Rectal smooth muscle tissue (tissue), 1 donor: ENCODE results near the gene KCTD10.

Experiments used
- H3K27ac ChIP-seq: one replicate; pipeline ENCODE4 v1.7.0; 2013; ENCODE audit warnings: low read depth, low read length, inconsistent platforms
- H3K27me3 ChIP-seq: one replicate; pipeline ENCODE4 v1.7.0; 2013; ENCODE audit warnings: low read length; ENCODE audit not compliant: control insufficient read depth, insufficient read depth
- H3K36me3 ChIP-seq: one replicate; pipeline ENCODE4 v1.7.0; 2013; ENCODE audit warnings: low read length; ENCODE audit not compliant: control insufficient read depth, insufficient read depth
- H3K4me1 ChIP-seq: one replicate; pipeline ENCODE4 v1.7.0; 2013; ENCODE audit warnings: low read length; ENCODE audit not compliant: control insufficient read depth, insufficient read depth
- H3K4me3 ChIP-seq: one replicate; pipeline ENCODE4 v1.7.0; 2013; ENCODE audit warnings: low read length
- H3K9ac ChIP-seq: one replicate; pipeline ENCODE4 v1.7.0; 2013; ENCODE audit warnings: low read length

KCTD10 gene

DNA sequence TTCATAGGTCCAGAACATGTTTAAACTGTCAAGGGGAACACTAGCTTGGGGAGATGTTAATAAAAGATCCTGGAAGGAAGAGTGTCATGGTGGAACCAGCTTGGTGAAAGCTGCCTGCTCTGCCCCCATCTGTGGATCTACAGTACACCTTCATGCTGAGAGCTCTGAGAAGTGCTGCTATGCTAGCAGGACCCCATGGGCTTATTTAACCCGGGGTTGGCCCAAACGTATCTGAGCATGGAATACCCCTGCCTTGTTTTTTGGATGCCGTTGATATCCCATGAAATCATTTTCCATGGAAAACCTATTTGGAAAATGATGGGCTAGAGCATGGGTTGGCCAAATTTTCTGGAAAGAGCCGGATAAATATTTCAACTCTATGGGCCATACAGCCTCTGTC, 14.6 kb upstream of the KCTD10 start:
- H3K9ac ChIP-seq, result no peak overlapping the region
- H3K36me3 ChIP-seq, result peaks cover 50% of the 10 kb centered on the region

DNA sequence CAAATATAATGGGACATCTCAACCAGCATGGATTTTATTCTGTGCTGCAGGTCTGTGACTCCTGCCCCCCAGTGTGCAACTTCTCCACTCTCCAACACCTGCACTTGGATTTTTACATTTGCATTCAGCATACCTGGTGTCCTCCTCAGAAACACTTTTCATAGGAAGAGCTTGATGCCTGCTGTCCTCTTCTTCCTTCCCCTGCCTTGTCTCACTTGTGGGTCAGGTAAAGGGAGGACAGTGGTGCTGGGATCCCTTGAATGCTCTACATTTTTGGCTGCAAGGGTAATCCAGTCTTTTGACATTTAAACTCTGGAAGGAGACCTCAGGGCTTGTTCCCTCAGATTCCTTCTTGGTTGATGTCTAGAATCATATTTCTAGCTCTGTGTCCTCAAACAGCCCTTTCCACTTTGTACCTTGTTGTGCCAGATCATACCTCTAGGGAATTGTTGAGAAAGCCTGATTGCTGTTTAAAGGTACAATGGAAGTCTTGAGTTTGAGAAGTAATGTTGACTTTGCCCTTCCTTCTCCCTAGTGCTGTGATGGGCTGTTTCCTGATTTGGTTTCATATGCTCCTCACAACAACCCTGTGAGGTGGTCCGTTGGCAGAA, 13.0 kb upstream of the KCTD10 start:
- H3K4me1 ChIP-seq, result no peaks in the 10 kb centered on the region
- H3K9ac ChIP-seq, result no peak overlapping the region
- no peak overlapping the region for H3K4me3 ChIP-seq
- no peaks in the 10 kb centered on the region for H3K27me3 ChIP-seq
- peaks cover 65% of the 10 kb centered on the region for H3K36me3 ChIP-seq
- H3K27ac ChIP-seq, result no peak overlapping the region

More for the DNA sequence above, 14.6 kb upstream of the KCTD10 start:
- Histone ChIP-seq H3K4me3 (no peak overlapping the region), H3K4me1 (no peaks in the 10 kb centered on the region), H3K27ac (no peak overlapping the region), H3K27me3 (no peaks in the 10 kb centered on the region)

DNA sequence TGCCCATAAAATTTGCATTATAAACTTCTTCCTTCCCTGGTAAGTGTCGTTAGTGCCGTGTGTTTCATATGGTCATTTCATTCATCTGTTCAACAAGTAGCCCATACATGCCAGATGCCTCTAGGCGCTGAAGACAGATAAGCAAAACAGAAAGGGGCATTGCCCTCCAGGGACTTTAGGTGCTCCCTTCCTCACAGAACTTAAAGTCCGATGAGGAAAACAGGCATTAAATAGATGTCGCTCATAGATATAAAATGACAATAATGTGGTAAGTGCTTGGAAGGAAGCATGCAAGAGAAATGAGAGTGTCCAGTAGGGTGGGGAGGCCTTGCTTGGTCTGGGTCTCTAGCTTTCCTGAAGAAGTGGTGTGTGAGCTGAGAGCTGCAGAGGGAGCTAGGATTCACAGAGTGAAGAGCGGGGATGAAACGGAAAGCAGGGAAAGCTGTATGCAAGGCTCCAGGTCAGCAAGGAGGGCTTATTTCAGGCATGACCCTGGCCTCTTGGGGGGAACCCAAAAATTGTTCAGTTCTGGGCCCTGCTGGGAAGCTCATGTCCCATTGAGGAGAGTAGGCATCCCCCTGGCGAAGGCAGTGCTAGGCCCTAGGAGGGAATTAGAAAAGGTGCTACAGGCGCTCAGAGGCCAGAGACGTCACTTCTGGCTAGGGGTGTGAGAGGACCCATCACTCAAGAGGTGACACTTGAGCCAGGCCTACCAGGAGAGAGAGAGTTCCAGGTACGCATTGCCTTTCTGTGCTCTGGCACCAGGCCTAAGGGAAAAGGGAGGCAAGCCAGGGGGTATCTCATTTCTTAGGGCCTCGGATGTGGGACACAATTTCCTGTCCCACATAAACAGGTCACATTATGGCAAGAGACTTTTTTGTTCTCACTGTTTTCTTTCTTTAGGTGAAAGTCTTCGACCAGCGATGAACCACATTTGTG, 12.2 kb upstream of the KCTD10 start:
- Histone ChIP-seq H3K27me3 (no peaks in the 10 kb centered on the region), H3K4me1 (no peaks in the 10 kb centered on the region), H3K4me3 (no peak overlapping the region), H3K9ac (no peak overlapping the region), H3K36me3 (peaks cover 68% of the 10 kb centered on the region), H3K27ac (no peak overlapping the region)

DNA sequence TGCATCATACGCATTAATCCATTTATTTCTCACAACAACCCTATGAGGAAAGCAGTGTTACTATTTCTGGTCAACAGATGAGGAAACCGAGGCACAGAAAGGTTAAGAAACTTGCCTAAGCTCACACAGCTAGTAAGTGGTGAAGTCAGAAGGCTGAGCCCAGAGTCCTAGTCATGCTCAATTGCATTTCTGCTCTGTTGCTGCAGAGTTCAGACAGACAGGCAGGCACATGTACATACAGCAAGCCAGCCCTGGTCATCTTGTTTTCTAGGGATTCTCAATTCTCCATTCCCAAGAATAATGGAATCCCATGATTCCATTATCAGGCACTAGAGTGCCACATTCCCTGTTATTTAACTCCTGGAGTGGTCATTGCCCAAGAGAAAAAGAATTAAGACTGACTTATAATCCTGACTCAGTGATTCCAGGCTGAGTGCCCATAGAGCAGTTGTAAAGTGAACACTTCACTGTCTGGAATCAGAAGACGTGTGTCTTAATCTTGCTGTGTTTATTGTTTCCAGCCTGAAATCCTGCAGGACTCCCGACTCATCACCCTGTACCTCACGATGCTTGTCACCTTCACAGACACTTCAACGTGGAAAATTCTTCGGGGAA, 11.1 kb upstream of the KCTD10 start:
- H3K9ac ChIP-seq, result no peak overlapping the region
- no peaks in the 10 kb centered on the region for H3K4me1 ChIP-seq
- H3K27ac ChIP-seq, result no peak overlapping the region
- H3K4me3 ChIP-seq, result no peak overlapping the region
- no peaks in the 10 kb centered on the region for H3K27me3 ChIP-seq
- peaks cover 73% of the 10 kb centered on the region for H3K36me3 ChIP-seq

DNA sequence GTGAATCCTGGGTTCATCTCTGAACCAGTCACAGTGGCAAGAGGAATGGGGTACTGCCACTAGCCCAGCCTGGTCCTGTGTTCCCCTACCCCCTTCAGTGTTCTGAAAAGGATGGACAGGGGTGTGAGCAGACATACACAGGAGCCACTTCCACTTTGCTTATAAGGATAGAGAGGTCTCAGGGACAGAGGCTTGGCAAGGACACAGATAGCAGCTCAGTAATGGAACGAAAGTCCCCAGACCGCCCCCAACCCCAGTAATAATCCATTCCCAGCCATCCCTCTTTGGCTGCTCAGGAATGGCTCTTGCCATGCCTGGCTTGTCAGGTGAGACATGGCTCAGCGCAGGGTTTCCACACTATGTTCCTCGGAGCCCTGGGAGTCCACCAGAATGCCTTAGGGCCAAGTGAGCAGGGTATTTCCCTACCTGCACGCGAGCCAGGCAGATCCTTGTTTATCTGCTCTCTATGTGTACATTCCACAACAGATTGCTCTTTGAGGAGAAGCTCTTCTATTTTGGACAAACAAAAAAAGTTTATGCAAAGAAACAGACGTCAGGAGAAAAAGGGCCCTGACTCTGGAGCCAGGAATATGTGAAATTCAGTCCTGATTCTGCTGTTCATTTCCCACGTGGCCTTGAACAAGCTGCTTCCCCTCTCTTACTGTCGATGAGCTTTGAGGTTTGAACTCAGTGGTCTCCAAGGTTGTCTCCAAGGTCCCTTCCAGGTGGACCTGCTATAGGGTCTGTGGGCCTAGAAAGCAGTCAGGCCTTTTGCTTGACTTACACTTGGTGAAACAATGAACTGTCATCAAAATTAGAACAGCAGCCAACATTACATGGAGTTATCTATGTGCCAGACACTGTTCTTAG, 10.3 kb upstream of the KCTD10 start:
- peaks cover 72% of the 10 kb centered on the region for H3K36me3 ChIP-seq
- no peak overlapping the region for H3K9ac ChIP-seq
- H3K27ac ChIP-seq, result no peak overlapping the region
- H3K4me1 ChIP-seq, result no peaks in the 10 kb centered on the region
- no peak overlapping the region for H3K4me3 ChIP-seq
- no peaks in the 10 kb centered on the region for H3K27me3 ChIP-seq

DNA sequence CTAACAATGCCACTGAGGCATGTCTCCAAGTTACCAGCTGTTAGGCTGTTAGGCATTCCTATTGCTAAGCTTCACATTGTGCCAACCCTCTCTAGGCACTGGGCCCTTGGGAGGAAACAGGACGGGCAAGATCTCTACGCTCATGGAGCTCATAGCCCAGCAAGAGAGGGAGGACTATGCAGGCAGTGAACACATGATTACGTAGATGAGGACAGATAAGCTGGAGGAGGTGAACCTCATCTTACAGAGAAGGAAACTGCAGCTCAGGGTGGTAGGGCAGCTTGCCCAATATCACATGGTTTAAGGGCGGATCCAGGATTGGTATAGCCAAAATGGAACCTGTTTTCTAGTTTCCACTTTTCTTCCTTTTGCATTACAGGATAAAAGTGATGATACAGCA, 8.1 kb upstream of the KCTD10 start:
- H3K36me3 ChIP-seq, result peaks cover 59% of the 10 kb centered on the region
- no peaks in the 10 kb centered on the region for H3K4me1 ChIP-seq
- H3K4me3 ChIP-seq, result no peak overlapping the region
- H3K9ac ChIP-seq, result no peak overlapping the region
- no peaks in the 10 kb centered on the region for H3K27me3 ChIP-seq
- H3K27ac ChIP-seq, result no peak overlapping the region

DNA sequence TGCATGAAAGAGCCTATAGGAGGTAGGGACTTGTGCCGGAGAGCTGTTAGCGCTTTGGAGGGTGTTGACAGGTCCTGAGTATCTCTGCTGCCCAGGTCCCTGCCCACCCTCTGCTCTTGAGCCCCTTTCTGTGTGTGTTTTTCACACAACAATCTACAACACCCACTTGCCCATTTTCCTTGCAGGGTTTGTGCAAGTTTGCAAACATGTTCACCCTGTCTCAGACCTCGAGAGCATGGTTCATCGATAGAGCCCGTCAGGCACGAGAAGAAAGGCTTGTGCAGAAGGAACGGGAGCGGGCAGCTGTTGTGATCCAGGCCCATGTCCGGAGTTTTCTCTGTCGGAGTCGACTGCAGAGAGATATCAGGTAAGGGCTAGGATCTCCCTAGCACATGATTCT, 6.2 kb upstream of the KCTD10 start:
- Histone ChIP-seq H3K4me1 (peaks cover 3% of the 10 kb centered on the region), H3K4me3 (no peak overlapping the region), H3K27me3 (no peaks in the 10 kb centered on the region), H3K27ac (no peak overlapping the region), H3K36me3 (peaks cover 42% of the 10 kb centered on the region), H3K9ac (no peak overlapping the region)

DNA sequence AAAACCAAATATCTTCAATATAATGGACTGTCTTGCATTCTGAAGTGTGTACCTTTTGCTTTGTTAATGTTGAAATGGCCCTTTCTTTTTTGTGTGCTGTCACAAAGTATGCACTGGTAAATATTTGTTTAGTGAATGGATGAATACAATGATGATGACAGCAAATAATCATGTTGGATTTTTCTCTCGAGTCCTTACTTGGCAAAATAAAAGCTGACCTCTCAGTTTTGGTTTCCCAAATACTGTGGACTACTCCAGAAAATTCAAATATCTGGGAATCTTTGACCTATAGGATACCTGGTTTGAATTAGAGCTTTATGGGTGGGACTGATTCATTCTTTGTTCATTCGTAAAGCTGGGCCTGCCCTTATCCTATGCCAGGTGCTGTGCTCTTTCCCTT, 5.8 kb upstream of the KCTD10 start:
- H3K27ac ChIP-seq, result no peak overlapping the region
- peaks cover 3% of the 10 kb centered on the region for H3K4me1 ChIP-seq
- H3K9ac ChIP-seq, result no peak overlapping the region
- peaks cover 38% of the 10 kb centered on the region for H3K36me3 ChIP-seq
- no peak overlapping the region for H3K4me3 ChIP-seq
- no peaks in the 10 kb centered on the region for H3K27me3 ChIP-seq

DNA sequence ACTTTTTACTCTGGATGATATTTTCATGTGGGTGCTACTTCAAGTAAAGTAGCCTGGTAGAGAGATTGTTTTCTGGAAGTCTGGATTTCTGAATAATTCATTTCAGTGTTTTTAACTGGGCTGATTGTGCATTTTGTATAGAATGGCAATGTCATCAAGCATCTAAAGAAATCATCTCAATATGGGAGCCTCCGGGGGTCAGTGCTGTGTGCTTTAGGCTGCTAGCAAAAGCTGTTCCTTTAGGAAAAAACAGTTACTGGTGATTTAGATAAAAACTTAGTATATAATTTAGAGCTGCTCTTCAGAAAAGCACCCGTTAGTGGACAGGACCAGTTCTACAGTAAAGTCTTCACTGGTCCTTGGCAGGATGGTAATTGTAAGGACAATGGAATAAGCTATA, 5.4 kb upstream of the KCTD10 start:
- Histone ChIP-seq H3K4me3 (no peak overlapping the region), H3K4me1 (peaks cover 3% of the 10 kb centered on the region), H3K9ac (no peak overlapping the region), H3K36me3 (peaks cover 34% of the 10 kb centered on the region), H3K27ac (no peak overlapping the region), H3K27me3 (no peaks in the 10 kb centered on the region)

DNA sequence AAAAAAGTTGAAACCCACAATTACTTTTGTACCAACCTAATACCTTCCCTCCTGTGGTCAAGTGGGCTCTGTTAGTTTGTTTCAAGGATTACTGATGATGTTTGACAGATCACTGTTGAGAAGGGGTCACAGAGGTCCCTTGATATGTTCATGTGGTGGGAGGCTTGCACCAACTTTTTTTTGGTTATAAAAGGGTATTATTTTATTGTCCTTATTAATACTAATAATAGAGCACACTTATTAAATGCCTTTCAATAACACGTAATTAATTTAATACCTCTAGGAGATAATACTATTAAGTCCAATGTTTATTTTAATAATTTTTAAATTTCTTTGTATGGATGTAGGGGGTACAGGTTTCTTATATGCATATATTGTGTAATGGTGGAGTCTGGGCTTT, 4.8 kb upstream of the KCTD10 start:
- Histone ChIP-seq H3K36me3 (peaks cover 28% of the 10 kb centered on the region), H3K27ac (no peak overlapping the region)

DNA sequence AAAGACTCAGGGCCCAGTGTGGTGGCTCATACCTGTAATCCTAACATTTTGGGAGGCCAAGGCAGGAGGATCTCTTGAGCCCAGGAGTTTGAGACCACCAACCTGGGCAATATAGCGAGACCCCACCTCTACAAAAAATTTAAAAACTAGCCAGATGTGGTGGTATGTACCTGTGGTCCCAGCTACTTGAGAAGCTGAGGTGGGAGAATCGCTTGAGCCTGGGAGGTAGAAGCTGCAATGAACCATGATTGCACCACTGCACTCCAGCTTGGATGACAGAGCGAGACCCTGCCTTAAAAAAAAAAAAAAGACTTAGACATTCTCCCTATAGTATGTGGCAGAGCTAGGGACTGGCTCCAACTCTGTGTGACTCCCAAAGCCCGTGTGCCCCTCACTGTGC, 3.3 kb upstream of the KCTD10 start:
- H3K4me1 ChIP-seq, result peaks cover 12% of the 10 kb centered on the region
- H3K9ac ChIP-seq, result no peak overlapping the region
- no peak overlapping the region for H3K27ac ChIP-seq
- H3K36me3 ChIP-seq, result peaks cover 14% of the 10 kb centered on the region
- no peak overlapping the region for H3K4me3 ChIP-seq
- no peaks in the 10 kb centered on the region for H3K27me3 ChIP-seq

More for the DNA sequence above, 4.8 kb upstream of the KCTD10 start:
- Histone ChIP-seq H3K9ac (no peak overlapping the region), H3K27me3 (no peaks in the 10 kb centered on the region), H3K4me3 (no peak overlapping the region), H3K4me1 (peaks cover 3% of the 10 kb centered on the region)

DNA sequence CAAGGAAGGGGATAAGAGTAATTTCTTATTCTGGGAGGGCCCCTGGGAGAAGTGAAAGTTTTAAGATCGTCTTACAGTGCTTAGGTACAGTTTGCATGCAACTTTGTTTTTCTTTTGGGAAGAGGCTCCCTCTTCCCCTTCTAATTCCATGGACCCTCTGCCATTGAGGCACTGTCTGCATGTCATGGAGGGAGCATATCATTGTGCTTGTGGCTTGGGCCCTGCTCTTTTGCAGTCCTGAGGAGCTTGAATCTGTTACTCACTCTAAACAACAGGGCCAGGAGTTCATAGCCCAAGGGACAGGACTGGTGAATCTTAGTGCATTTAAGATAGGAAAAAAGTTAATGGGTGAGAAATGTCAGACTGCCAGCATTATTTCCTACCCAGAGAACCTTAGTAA, 2.7 kb upstream of the KCTD10 start:
- Histone ChIP-seq H3K4me3 (no peak overlapping the region), H3K27me3 (no peaks in the 10 kb centered on the region), H3K4me1 (peaks cover 13% of the 10 kb centered on the region)

More for the DNA sequence above, 2.7 kb upstream of the KCTD10 start:
- H3K36me3 ChIP-seq, result peaks cover 9% of the 10 kb centered on the region
- no peak overlapping the region for H3K27ac ChIP-seq
- H3K9ac ChIP-seq, result no peak overlapping the region
